Neural progenitor cell (in vitro differentiated cells): ENCODE results near the gene HTT. TPM values are rescaled to one million over a fixed set of nuclear protein-coding genes. Genes with fewer than 3 reads are reported as not detected.

Experiments
- DNase-seq: peaks from one replicate; pipeline ENCODE4 v3.0.0-alpha.2; 2016; ENCODE audit warnings: low spot score
- H2AFZ ChIP-seq: fragments of 200-600 bp; sonication (generic); replicated peaks from 2 replicates; pipeline ENCODE4 v1.6.1; 2016; ENCODE audit warnings: antibody characterized with exemption
- H3F3A ChIP-seq: fragments of 200-600 bp; sonication (generic); 2 replicates; pipeline ENCODE4 v1.6.1; 2016; ENCODE audit warnings: antibody characterized with exemption, low read depth
- H3K27ac ChIP-seq: fragments of 200-600 bp; sonication (generic); 2 replicates; pipeline ENCODE4 v1.5.1; 2016; ENCODE audit warnings: mild to moderate bottlenecking
- H3K27me3 ChIP-seq: fragments of 200-600 bp; sonication (generic); 2 replicates; pipeline ENCODE4 v1.6.1; 2016; ENCODE audit warnings: mild to moderate bottlenecking, moderate library complexity
- H3K36me3 ChIP-seq: fragments of 200-600 bp; sonication (generic); 2 replicates; pipeline ENCODE4 v1.5.1; 2016
- H3K4me1 ChIP-seq: fragments of 200-600 bp; sonication (generic); 2 replicates; pipeline ENCODE4 v1.6.1; 2016; ENCODE audit warnings: mixed run types
- H3K4me2 ChIP-seq: fragments of 200-600 bp; sonication (generic); 2 replicates; pipeline ENCODE4 v1.6.1; 2016
- H3K4me3 ChIP-seq: fragments of 200-600 bp; sonication (generic); 2 replicates; pipeline ENCODE4 v1.5.1; 2016
- H3K79me2 ChIP-seq: fragments of 200-600 bp; sonication (generic); 2 replicates; pipeline ENCODE4 v1.6.1; 2016; ENCODE audit warnings: low read depth
- H3K9ac ChIP-seq: fragments of 200-600 bp; sonication (generic); 2 replicates; pipeline ENCODE4 v1.6.1; 2016
- H3K9me3 ChIP-seq: fragments of 200-600 bp; sonication (generic); 2 replicates; pipeline ENCODE4 v1.5.1; 2016; ENCODE audit warnings: low read depth
- H4K20me1 ChIP-seq: fragments of 200-600 bp; sonication (generic); 2 replicates; pipeline ENCODE4 v1.6.1; 2016; ENCODE audit warnings: low read depth
- H3K27ac Mint-ChIP-seq: 3 replicates; pipeline ENCODE4 v1.8.0; 2021; ENCODE audit warnings: mixed read lengths
- H3K27me3 Mint-ChIP-seq: 2 replicates; pipeline ENCODE4 v1.8.0; 2022; ENCODE audit warnings: low read depth, mild to moderate bottlenecking, inconsistent platforms, moderate library complexity, mixed read lengths; ENCODE audit not compliant: insufficient read depth
- H3K36me3 Mint-ChIP-seq: 3 replicates; pipeline ENCODE4 v1.8.0; 2021; ENCODE audit warnings: mixed read lengths
- H3K4me1 Mint-ChIP-seq: 3 replicates; pipeline ENCODE4 v1.8.0; 2021; ENCODE audit warnings: mixed read lengths
- H3K4me3 Mint-ChIP-seq: 3 replicates; pipeline ENCODE4 v1.8.0; 2021; ENCODE audit warnings: mild to moderate bottlenecking, moderate library complexity, mixed read lengths
- H3K9me3 Mint-ChIP-seq: 3 replicates; pipeline ENCODE4 v1.8.0; 2020; ENCODE audit warnings: mixed read lengths
- CTCF ChIP-seq: fragments of 200-600 bp; sonication (generic); IDR thresholded peaks from 2 replicates; pipeline ENCODE4 v1.5.1; 2017; ENCODE audit warnings: antibody characterized with exemption, mild to moderate bottlenecking
- EZH2 ChIP-seq: fragments of 200-600 bp; sonication (generic); IDR thresholded peaks from 2 replicates; pipeline ENCODE4 v1.6.1; 2017; ENCODE audit warnings: antibody characterized with exemption, mild to moderate bottlenecking, moderate library complexity
- EZH2phosphoT487 ChIP-seq: fragments of 200-600 bp; sonication (generic); IDR thresholded peaks from 2 replicates; pipeline ENCODE4 v1.6.1; 2017; ENCODE audit warnings: antibody characterized with exemption
- total RNA-seq: library from RNA; depleted of rRNA; stranded (reverse); fragments of >200 nt; gene quantifications from 2 replicates; pipeline ENCODE4 v1.2.3, GENCODE V29; 2015; ENCODE audit warnings: low replicate concordance

Gene HTT
- total RNA-seq, 1 donor from 2014 or later = 38.9 TPM

- Histone ChIP-seq H3K4me1 (peaks cover 3% of the 10 kb centered on the region), H3K9me3 (no peaks in the 10 kb centered on the region), H3K79me2 (no peaks in the 10 kb centered on the region), H3K36me3 (no peaks in the 10 kb centered on the region), H3K27ac (no peak overlapping the region), H3K4me2 (no peak overlapping the region), H3K4me3 (no peak overlapping the region), H3K27me3 (no peaks in the 10 kb centered on the region), H2AFZ (no peak overlapping the region), H4K20me1 (no peaks in the 10 kb centered on the region), H3F3A (no peaks in the 10 kb centered on the region), H3K9ac (no peak overlapping the region)
- no peak for TF ChIP-seq EZH2
- no peak for TF ChIP-seq EZH2phosphoT487
- no peak for TF ChIP-seq CTCF
- no peak overlapping the region for H3K4me3 Mint-ChIP-seq
- H3K27ac Mint-ChIP-seq = peak overlapping the region; percentile 74
- peaks cover 8% of the 10 kb centered on the region for H3K27me3 Mint-ChIP-seq
- no peaks in the 10 kb centered on the region for H3K36me3 Mint-ChIP-seq
- peaks cover 2% of the 10 kb centered on the region for H3K4me1 Mint-ChIP-seq
- DNase-seq = peak; percentile 1
- no peaks in the 10 kb centered on the region for H3K9me3 Mint-ChIP-seq
These were observed 188.8 kb downstream of the HTT start for GRCh38 chr4:3263053-3263875.

GRCh38 chr4:3263876-3264193, 189.4 kb downstream of the HTT start:
- TF ChIP-seq CTCF (no peak), EZH2phosphoT487 (no peak), EZH2 (no peak)
- H3K9ac ChIP-seq = no peak overlapping the region
- DNase-seq = no peak

GRCh38 chr4:3266076-3266475, 191.6 kb downstream of the HTT start:
- H2AFZ ChIP-seq = no peak overlapping the region
- no peak for DNase-seq
- no peak overlapping the region for H3K4me3 ChIP-seq
- no peaks in the 10 kb centered on the region for H3F3A ChIP-seq
- no peak overlapping the region for H3K4me2 ChIP-seq
- H3K79me2 ChIP-seq = no peaks in the 10 kb centered on the region
- peaks cover 13% of the 10 kb centered on the region for H3K4me1 ChIP-seq
- no peaks in the 10 kb centered on the region for H3K9me3 ChIP-seq
- no peaks in the 10 kb centered on the region for H3K27me3 ChIP-seq
- H3K36me3 Mint-ChIP-seq = no peaks in the 10 kb centered on the region
- H3K4me3 Mint-ChIP-seq = no peak overlapping the region
- H3K4me1 Mint-ChIP-seq = peaks cover 5% of the 10 kb centered on the region
- H3K27me3 Mint-ChIP-seq = peaks cover 5% of the 10 kb centered on the region
- no peak for TF ChIP-seq EZH2phosphoT487
- TF ChIP-seq CTCF = no peak
- no peak for TF ChIP-seq EZH2
- H3K27ac ChIP-seq = no peak overlapping the region
- no peak overlapping the region for H3K9ac ChIP-seq
- H3K27ac Mint-ChIP-seq = no peak overlapping the region
- no peaks in the 10 kb centered on the region for H3K9me3 Mint-ChIP-seq
- H3K36me3 ChIP-seq = no peaks in the 10 kb centered on the region
- H4K20me1 ChIP-seq = no peaks in the 10 kb centered on the region

More at GRCh38 chr4:3263876-3264193, 189.4 kb downstream of the HTT start:
- Mint-ChIP-seq H3K9me3 (no peaks in the 10 kb centered on the region), H3K27me3 (peaks cover 8% of the 10 kb centered on the region), H3K27ac (no peak overlapping the region), H3K36me3 (no peaks in the 10 kb centered on the region), H3K4me3 (no peak overlapping the region), H3K4me1 (peaks cover 5% of the 10 kb centered on the region)
- Histone ChIP-seq H3K4me2 (no peak overlapping the region), H3K27ac (no peak overlapping the region), H2AFZ (no peak overlapping the region), H3K4me3 (no peak overlapping the region), H3F3A (no peaks in the 10 kb centered on the region), H3K4me1 (peaks cover 3% of the 10 kb centered on the region), H3K36me3 (no peaks in the 10 kb centered on the region), H3K27me3 (no peaks in the 10 kb centered on the region), H3K9me3 (no peaks in the 10 kb centered on the region), H4K20me1 (no peaks in the 10 kb centered on the region), H3K79me2 (no peaks in the 10 kb centered on the region)
